WTC11 (cell line): ENCODE measurements around the gene EVC. TPM values are rescaled to one million over a fixed set of nuclear protein-coding genes. Genes with fewer than 3 reads are reported as not detected.

Source experiments
- ATAC-seq: fragments of 200-7000 bp; cut with Tn5 transposase; 2 replicates; pipeline ENCODE4 v1.10.0; 2021; ENCODE audit warnings: mild to moderate bottlenecking, moderate library complexity
- CTCF ChIA-PET: fragments of 300-600 bp; sonication (Branson Sonifier 250); formaldehyde crosslinking; loops from one replicate; lab custom pipeline; 2021; ENCODE audit warnings: antibody characterized with exemption; lab: Charles Lee
- POLR2A ChIA-PET: fragments of 350-600 bp; sonication (Branson Sonifier 250); formaldehyde crosslinking; loops from one replicate; lab custom pipeline; 2021; ENCODE audit warnings: antibody characterized with exemption; lab: Charles Lee
- DNase-seq: peaks from one replicate; pipeline ENCODE4 v3.0.0; 2021; ENCODE audit warnings: low spot score
- H3K27ac Mint-ChIP-seq: 2 replicates; pipeline ENCODE4 v1.8.0; 2021; ENCODE audit warnings: mixed read lengths
- H3K27me3 Mint-ChIP-seq: 2 replicates; pipeline ENCODE4 v1.8.0; 2021; ENCODE audit warnings: low read depth, mild to moderate bottlenecking, moderate library complexity, mixed read lengths
- H3K36me3 Mint-ChIP-seq: 2 replicates; pipeline ENCODE4 v1.8.0; 2021; ENCODE audit warnings: mixed read lengths
- H3K4me1 Mint-ChIP-seq: 2 replicates; pipeline ENCODE4 v1.8.0; 2022; ENCODE audit warnings: mixed read lengths
- H3K4me3 Mint-ChIP-seq: 2 replicates; pipeline ENCODE4 v1.8.0; 2021; ENCODE audit warnings: mild to moderate bottlenecking, moderate library complexity, mixed read lengths
- H3K9me3 Mint-ChIP-seq: 2 replicates; pipeline ENCODE4 v1.8.0; 2021; ENCODE audit warnings: mixed read lengths
- ATF1 ChIP-seq: sonication (generic); formaldehyde crosslinking; IDR thresholded peaks from 2 replicates; pipeline ENCODE4 v1.8.1; 2023; ENCODE audit warnings: mild to moderate bottlenecking, moderate library complexity, missing genetic modification reagents
- CDX4 ChIP-seq: fragments of 250-450 bp; sonication (Bioruptor Pico); IDR thresholded peaks from 2 replicates; pipeline ENCODE4 v1.9.0; 2021; ENCODE audit warnings: moderate library complexity, mild to moderate bottlenecking, inconsistent platforms, borderline replicate concordance
- CREB1 ChIP-seq: sonication (generic); formaldehyde crosslinking; IDR thresholded peaks from 2 replicates; pipeline ENCODE4 v1.8.0; 2023; ENCODE audit warnings: mild to moderate bottlenecking, missing genetic modification reagents
- CREM ChIP-seq: sonication (generic); formaldehyde crosslinking; IDR thresholded peaks from 2 replicates; pipeline ENCODE4 v1.8.1; 2022; ENCODE audit warnings: mild to moderate bottlenecking, missing genetic modification reagents, moderate library complexity
- E2F4 ChIP-seq: sonication (generic); formaldehyde crosslinking; IDR thresholded peaks from 2 replicates; pipeline ENCODE4 v1.8.1; 2022; ENCODE audit warnings: low read depth, mild to moderate bottlenecking, moderate library complexity, missing genetic modification reagents, borderline replicate concordance
- ELF4 ChIP-seq: sonication (generic); formaldehyde crosslinking; IDR thresholded peaks from 2 replicates; pipeline ENCODE4 v1.8.1; 2022; ENCODE audit warnings: low read depth, mild to moderate bottlenecking, moderate library complexity, missing genetic modification reagents
- FOXK1 ChIP-seq: sonication (generic); formaldehyde crosslinking; IDR thresholded peaks from 2 replicates; pipeline ENCODE4 v1.8.0; 2022; ENCODE audit warnings: mild to moderate bottlenecking, moderate library complexity, missing genetic modification reagents
- MYBL2 ChIP-seq: sonication (generic); formaldehyde crosslinking; IDR thresholded peaks from 2 replicates; pipeline ENCODE4 v1.8.1; 2023; ENCODE audit warnings: mild to moderate bottlenecking, moderate library complexity, missing genetic modification reagents
- NFATC4 ChIP-seq: fragments of 250-450 bp; sonication (Bioruptor Pico); IDR thresholded peaks from 2 replicates; pipeline ENCODE4 v1.9.0; 2021; ENCODE audit warnings: mild to moderate bottlenecking
- NR1H2 ChIP-seq: sonication (generic); formaldehyde crosslinking; IDR thresholded peaks from 2 replicates; pipeline ENCODE4 v1.9.0; 2021; ENCODE audit warnings: mild to moderate bottlenecking, moderate library complexity, missing genetic modification reagents
- OVOL2 ChIP-seq: fragments of 250-450 bp; sonication (Bioruptor Pico); IDR thresholded peaks from 2 replicates; pipeline ENCODE4 v1.9.0; 2021; ENCODE audit warnings: mild to moderate bottlenecking, borderline replicate concordance
- SMAD4 ChIP-seq: sonication (generic); formaldehyde crosslinking; IDR thresholded peaks from 2 replicates; pipeline ENCODE4 v1.8.0; 2022; ENCODE audit warnings: mild to moderate bottlenecking, missing genetic modification reagents
- USF1 ChIP-seq: sonication (generic); formaldehyde crosslinking; IDR thresholded peaks from 2 replicates; pipeline ENCODE4 v1.8.0; 2022; ENCODE audit warnings: mild to moderate bottlenecking, missing genetic modification reagents
- USF2 ChIP-seq: sonication (generic); formaldehyde crosslinking; IDR thresholded peaks from 2 replicates; pipeline ENCODE4 v1.8.1; 2023; ENCODE audit warnings: mild to moderate bottlenecking, missing genetic modification reagents, moderate library complexity
- ZBTB21 ChIP-seq: sonication (generic); formaldehyde crosslinking; IDR thresholded peaks from 2 replicates; pipeline ENCODE4 v1.8.1; 2023; ENCODE audit warnings: mild to moderate bottlenecking, missing genetic modification reagents, borderline replicate concordance
- ZNF219 ChIP-seq: sonication (generic); formaldehyde crosslinking; IDR thresholded peaks from 2 replicates; pipeline ENCODE4 v1.8.0; 2023; ENCODE audit warnings: missing genetic modification reagents, mild to moderate bottlenecking, borderline replicate concordance
- ZNF281 ChIP-seq: sonication (generic); formaldehyde crosslinking; IDR thresholded peaks from 2 replicates; pipeline ENCODE4 v1.8.0; 2023; ENCODE audit warnings: mild to moderate bottlenecking, missing genetic modification reagents
- ZNF396 ChIP-seq: fragments of 250-450 bp; sonication (Bioruptor Pico); IDR thresholded peaks from 2 replicates; pipeline ENCODE4 v1.8.0; 2021; ENCODE audit warnings: mild to moderate bottlenecking, moderate library complexity, borderline replicate concordance
- ZNF512 ChIP-seq: sonication (generic); formaldehyde crosslinking; IDR thresholded peaks from 2 replicates; pipeline ENCODE4 v1.8.1; 2022; ENCODE audit warnings: missing genetic modification reagents, borderline replicate concordance
- ZSCAN18 ChIP-seq: fragments of 250-450 bp; sonication (Bioruptor Pico); IDR thresholded peaks from 2 replicates; pipeline ENCODE4 v2.1.2; 2022; ENCODE audit warnings: mild to moderate bottlenecking, moderate library complexity
- total RNA-seq: library from RNA; stranded (reverse); gene quantifications from 3 replicates; pipeline ENCODE4 v1.2.3, GENCODE V29; 2021

The EVC gene
- total RNA-seq, 1 experiment from 2014 or later, result 12.5 TPM

- POLR2A ChIA-PET, result no interaction called here
- Mint-ChIP-seq H3K36me3 (peaks cover 51% of the 10 kb centered on the region), H3K27ac (no peak overlapping the region), H3K4me1 (0 out of 2 replicates have a peak, but pooled peaks cover 6% of the 10 kb centered on the region), H3K4me3 (no peak overlapping the region), H3K9me3 (no peaks in the 10 kb centered on the region), H3K27me3 (no peaks in the 10 kb centered on the region)
- DNase-seq, result no peak
- CTCF ChIA-PET, result interaction anchor here (1.1 to 2.3 kb wide), 8 partner anchors 10 to 941 kb away, joined by 3 to 12 read pairs (median 5); no protein-coding TSS in a partner anchor
- ATAC-seq, result no peak
- TF ChIP-seq CDX4 (CRISPR knock-in tag), result no peak
- TF ChIP-seq ATF1 (CRISPR knock-in tag), result no peak
- TF ChIP-seq NR1H2 (CRISPR knock-in tag), result no peak
- no peak for TF ChIP-seq SMAD4 (CRISPR knock-in tag)
- TF ChIP-seq ZNF396 (CRISPR knock-in tag), result no peak
- no peak for TF ChIP-seq ZNF281 (CRISPR knock-in tag)
- no peak for TF ChIP-seq FOXK1 (CRISPR knock-in tag)
- TF ChIP-seq USF1, result no peak
- TF ChIP-seq OVOL2, result no peak
- TF ChIP-seq CREB1 (CRISPR knock-in tag), result no peak
- TF ChIP-seq NFATC4 (CRISPR knock-in tag), result no peak
- no peak for TF ChIP-seq ZNF512
- TF ChIP-seq E2F4 (CRISPR knock-in tag), result no peak
- no peak for TF ChIP-seq ZSCAN18
- TF ChIP-seq ELF4, result no peak
- TF ChIP-seq ZBTB21 (CRISPR knock-in tag), result no peak
- no peak for TF ChIP-seq USF2 (CRISPR knock-in tag)
- no peak for TF ChIP-seq ZNF219
- TF ChIP-seq MYBL2 (CRISPR knock-in tag), result no peak
- no peak for TF ChIP-seq CREM (CRISPR knock-in tag)
These were observed 102.9 kb downstream of the EVC start for GRCh38 chr4:5813882-5814255.
